Measurements from ENCODE around the gene ZBTB40.

ZBTB40 gene

GRCh38 chr1:22550021-22550420 lies 98.4 kb downstream of the ZBTB40 start:
- FAIRE-seq (no peak), DNase-seq (ENCODE audit: insufficient read length, low spot score) (no peak)

- FAIRE-seq (no peak), DNase-seq (ENCODE audit: insufficient read length, low spot score) (no peak)
These were observed 99.9 kb downstream of the ZBTB40 start for GRCh38 chr1:22551591-22551990.

- DNase-seq (ENCODE audit: insufficient read length, low spot score): no peak
- FAIRE-seq: no peak
These were observed 100.4 kb downstream of the ZBTB40 start for GRCh38 chr1:22552021-22552420.

GRCh38 chr1:22553104-22553880 lies 101.6 kb downstream of the ZBTB40 start:
- FAIRE-seq: no peak
- DNase-seq (ENCODE audit: insufficient read length, low spot score): no peak

- FAIRE-seq (no peak), DNase-seq (ENCODE audit: insufficient read length, low spot score) (no peak)
These were observed 102.4 kb downstream of the ZBTB40 start for GRCh38 chr1:22553991-22554522.

- DNase-seq (ENCODE audit: insufficient read length, low spot score) (no peak), FAIRE-seq (no peak)
These were observed 103.7 kb downstream of the ZBTB40 start for GRCh38 chr1:22555371-22555656.

- DNase-seq (ENCODE audit: insufficient read length, low spot score): no peak
These were observed 104.9 kb downstream of the ZBTB40 start for GRCh38 chr1:22556391-22557104.

GRCh38 chr1:22557341-22557950 lies 105.8 kb downstream of the ZBTB40 start:
- no peak for FAIRE-seq
- no peak for DNase-seq (ENCODE audit: insufficient read length, low spot score)

More at GRCh38 chr1:22556391-22557104, 104.9 kb downstream of the ZBTB40 start:
- FAIRE-seq: no peak

GRCh38 chr1:22562584-22563583 lies 111.2 kb downstream of the ZBTB40 start, which contains the start of gene EPHA8:
Gene EPHA8 (plus strand): TSS chr1:22563489. CDS start chr1:22563636, 147 bp downstream.
- FAIRE-seq (no peak), DNase-seq (ENCODE audit: insufficient read length, low spot score) (no peak)

- FAIRE-seq (no peak), DNase-seq (ENCODE audit: insufficient read length, low spot score) (no peak)
These were observed 112.3 kb downstream of the ZBTB40 start for GRCh38 chr1:22563671-22564602.

- FAIRE-seq (no peak), DNase-seq (ENCODE audit: insufficient read length, low spot score) (no peak)
These were observed 114.5 kb downstream of the ZBTB40 start for GRCh38 chr1:22566161-22566560.

GRCh38 chr1:22567197-22567596 lies 115.5 kb downstream of the ZBTB40 start:
- no peak for DNase-seq (ENCODE audit: insufficient read length, low spot score)
- FAIRE-seq: no peak

- FAIRE-seq (no peak), DNase-seq (ENCODE audit: insufficient read length, low spot score) (no peak)
These were observed 116.3 kb downstream of the ZBTB40 start for GRCh38 chr1:22567994-22568393.

GRCh38 chr1:22569269-22569668 lies 117.6 kb downstream of the ZBTB40 start:
- FAIRE-seq (no peak), DNase-seq (ENCODE audit: insufficient read length, low spot score) (no peak)

GRCh38 chr1:22570140-22570909 lies 118.7 kb downstream of the ZBTB40 start:
- FAIRE-seq: no peak
- DNase-seq (ENCODE audit: insufficient read length, low spot score): no peak

- no peak for FAIRE-seq
- no peak for DNase-seq (ENCODE audit: insufficient read length, low spot score)
These were observed 121.2 kb downstream of the ZBTB40 start for GRCh38 chr1:22572818-22573217.

GRCh38 chr1:22573237-22573636 lies 121.6 kb downstream of the ZBTB40 start:
- FAIRE-seq: no peak

GRCh38 chr1:22575532-22576149 lies 124.0 kb downstream of the ZBTB40 start:
- DNase-seq (ENCODE audit: insufficient read length, low spot score) (no peak), FAIRE-seq (no peak)

More at GRCh38 chr1:22573237-22573636, 121.6 kb downstream of the ZBTB40 start:
- DNase-seq (ENCODE audit: insufficient read length, low spot score): no peak

Measured in GM19239 (cell line).